SU-DHL-6 (cell line): ENCODE measurements around the gene RIPK4.

ENCODE experiments used
- H2AFZ ChIP-seq: fragments of 200-600 bp; sonication (generic); 2 replicates; pipeline ENCODE4 v1.6.1; 2014; ENCODE audit warnings: low read depth, mild to moderate bottlenecking, moderate library complexity, mixed read lengths, antibody characterized with exemption, low read length; ENCODE audit not compliant: severe bottlenecking
- H3F3A ChIP-seq: fragments of 200-600 bp; shearing (Covaris generic); 2 replicates; pipeline ENCODE4 v1.6.0; 2016; ENCODE audit warnings: antibody characterized with exemption, mild to moderate bottlenecking; ENCODE audit not compliant: insufficient read depth
- H3K27ac ChIP-seq: fragments of 200-600 bp; sonication (generic); 2 replicates; pipeline ENCODE4 v1.5.1; 2016; ENCODE audit warnings: low read depth, mild to moderate bottlenecking, low read length, moderate library complexity, mixed read lengths
- H3K27me3 ChIP-seq: fragments of 200-600 bp; sonication (generic), shearing (Covaris generic); 2 replicates; pipeline ENCODE4 v1.6.0; 2014; ENCODE audit warnings: mild to moderate bottlenecking, low read length
- H3K36me3 ChIP-seq: fragments of 200-600 bp; sonication (generic); 2 replicates; pipeline ENCODE4 v1.6.1; 2014; ENCODE audit warnings: mild to moderate bottlenecking, low read length, mixed read lengths
- H3K4me2 ChIP-seq: fragments of 300-600, 200-600 bp; shearing (Covaris generic), sonication (generic); 2 replicates; pipeline ENCODE4 v1.6.0; 2014; ENCODE audit warnings: low read length, low read depth, mild to moderate bottlenecking; ENCODE audit not compliant: poor library complexity, severe bottlenecking
- H3K4me3 ChIP-seq: fragments of 200-600 bp; sonication (generic); 2 replicates; pipeline ENCODE4 v1.5.1; 2014; ENCODE audit warnings: antibody characterized with exemption, low read length, mild to moderate bottlenecking, mixed read lengths; ENCODE audit not compliant: insufficient read depth, poor library complexity, severe bottlenecking
- H3K79me2 ChIP-seq: fragments of 200-600 bp; sonication (generic); 2 replicates; pipeline ENCODE4 v1.6.1; 2014; ENCODE audit warnings: mild to moderate bottlenecking, low read length, moderate library complexity; ENCODE audit not compliant: insufficient read depth
- H3K9ac ChIP-seq: fragments of 200-600 bp; sonication (generic); 2 replicates; pipeline ENCODE4 v1.7.0; 2014; ENCODE audit warnings: mild to moderate bottlenecking, low read length
- H3K9me2 ChIP-seq: fragments of 200-600 bp; sonication (generic); replicated peaks from 2 replicates; pipeline ENCODE4 v1.6.1; 2014; ENCODE audit warnings: low read length; ENCODE audit not compliant: insufficient read depth
- H3K9me3 ChIP-seq: fragments of 200-600 bp; sonication (generic); 2 replicates; pipeline ENCODE4 v1.6.1; 2014; ENCODE audit warnings: low read length, mixed read lengths; ENCODE audit not compliant: insufficient read depth
- H4K20me1 ChIP-seq: fragments of 200-600 bp; sonication (generic); 2 replicates; pipeline ENCODE4 v1.6.1; 2014; ENCODE audit warnings: low read depth, mild to moderate bottlenecking, antibody characterized with exemption, low read length, moderate library complexity, mixed read lengths
- CTCF ChIP-seq: fragments of 200-600 bp; sonication (generic); IDR thresholded peaks from one replicate; pipeline ENCODE4 v1.5.1; 2017; ENCODE audit warnings: antibody characterized with exemption, mild to moderate bottlenecking, low read length, moderate library complexity; ENCODE audit not compliant: insufficient read depth, poor library complexity, severe bottlenecking
- EZH2phosphoT487 ChIP-seq: fragments of 200-600 bp; sonication (generic), shearing (Covaris generic); conservative IDR thresholded peaks from 2 replicates; pipeline ENCODE4 v1.6.1; 2018; ENCODE audit warnings: mild to moderate bottlenecking, antibody characterized with exemption, low read length, moderate library complexity, mixed read lengths

Gene RIPK4

GRCh38 chr21:41780337-41781049, 13.6 kb upstream of the RIPK4 start:
- Histone ChIP-seq H4K20me1 (no peaks in the 10 kb centered on the region), H3K36me3 (no peaks in the 10 kb centered on the region), H3K4me3 (no peak overlapping the region), H2AFZ (no peak overlapping the region), H3K27ac (no peak overlapping the region), H3K9ac (no peak overlapping the region), H3K9me2 (no peaks in the 10 kb centered on the region), H3K79me2 (no peaks in the 10 kb centered on the region), H3K9me3 (no peaks in the 10 kb centered on the region), H3F3A (no peaks in the 10 kb centered on the region), H3K27me3 (peaks cover under 1% of the 10 kb centered on the region; the same call in 1 of the 2 replicates), H3K4me2 (no peak overlapping the region)
- TF ChIP-seq CTCF (no peak), EZH2phosphoT487 (no peak)

- H3F3A ChIP-seq, result no peaks in the 10 kb centered on the region
- H3K9me3 ChIP-seq, result no peaks in the 10 kb centered on the region
- no peak overlapping the region for H3K27ac ChIP-seq
- no peak overlapping the region for H3K4me2 ChIP-seq
- H3K4me3 ChIP-seq, result no peak overlapping the region
- no peak for TF ChIP-seq CTCF
- no peak for TF ChIP-seq EZH2phosphoT487
- no peaks in the 10 kb centered on the region for H3K9me2 ChIP-seq
- H4K20me1 ChIP-seq, result no peaks in the 10 kb centered on the region
- H3K79me2 ChIP-seq, result no peaks in the 10 kb centered on the region
- H3K36me3 ChIP-seq, result no peaks in the 10 kb centered on the region
- H3K9ac ChIP-seq, result no peak overlapping the region
- H2AFZ ChIP-seq, result no peak overlapping the region
- peaks cover 3% of the 10 kb centered on the region; the same call in 1 of the 2 replicates for H3K27me3 ChIP-seq
Measured at GRCh38 chr21:41779659-41780058, 12.8 kb upstream of the RIPK4 start.

DNA sequence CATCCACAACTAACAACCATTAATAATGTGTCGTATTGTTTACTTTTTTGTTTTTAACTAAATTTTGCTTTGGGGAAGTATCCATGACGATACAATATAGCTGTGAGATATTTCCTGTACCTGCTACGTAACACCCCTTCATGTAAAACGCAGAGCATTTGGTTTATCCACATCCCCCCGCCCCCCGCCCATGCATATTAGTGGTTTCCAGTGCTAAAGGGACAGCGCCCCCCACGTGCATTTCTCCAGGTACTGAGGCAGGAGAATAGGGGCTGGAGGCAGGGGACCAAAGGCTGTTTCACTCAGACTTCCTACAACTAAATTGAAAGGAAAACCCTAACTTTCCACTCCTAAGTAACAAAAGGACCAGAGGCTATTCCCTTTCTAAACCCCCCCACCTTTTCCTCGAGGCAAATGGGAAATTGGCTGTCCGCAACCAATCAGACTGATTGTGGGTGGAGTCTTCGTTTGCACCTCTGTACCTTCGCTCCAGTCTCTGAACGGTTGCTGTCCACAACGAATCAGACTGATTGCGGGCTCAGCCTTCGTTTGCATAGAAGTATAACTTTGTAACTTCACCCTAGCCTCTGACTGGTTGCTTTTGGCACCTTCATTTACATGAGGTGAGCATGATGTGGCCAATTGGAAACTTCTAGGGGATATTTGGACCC, 12.2 kb upstream of the RIPK4 start:
- H3K27me3 ChIP-seq, result peaks cover 3% of the 10 kb centered on the region; the same call in 1 of the 2 replicates
- no peak overlapping the region for H3K27ac ChIP-seq
- H3K9ac ChIP-seq, result no peak overlapping the region
- H3K9me3 ChIP-seq, result no peaks in the 10 kb centered on the region
- no peak overlapping the region for H3K4me2 ChIP-seq
- H3K9me2 ChIP-seq, result no peaks in the 10 kb centered on the region
- no peaks in the 10 kb centered on the region for H3K79me2 ChIP-seq
- H3K4me3 ChIP-seq, result no peak overlapping the region
- no peaks in the 10 kb centered on the region for H3F3A ChIP-seq
- no peaks in the 10 kb centered on the region for H3K36me3 ChIP-seq
- no peak for TF ChIP-seq CTCF
- TF ChIP-seq EZH2phosphoT487, result no peak
- H2AFZ ChIP-seq, result no peak overlapping the region
- H4K20me1 ChIP-seq, result no peaks in the 10 kb centered on the region
